Upper lobe of left lung (tissue), 6 donors: ENCODE results near the gene PKDCC. TPM values are rescaled to one million over a fixed set of nuclear protein-coding genes. Genes with fewer than 3 reads are reported as not detected.

Source experiments
- ATAC-seq, 2 donors: fragments of 200-7000 bp; cut with Tn5 transposase; one replicate each; pipeline ENCODE4 v1.9.1; 2022; ENCODE audit warnings: mild to moderate bottlenecking in 2 of 2, moderate library complexity in 2 of 2; ENCODE audit not compliant: low FRiP score in 2 of 2
- DNase-seq, 2 donors: peaks; one replicate each; pipeline ENCODE4 v3.0.0-alpha.2; 2019 to 2020
- H3K27ac ChIP-seq, 4 donors: fragments of 200-600 bp; sonication (generic); one replicate each; pipeline ENCODE4 v1.5.1; 2016 to 2019
- H3K27me3 ChIP-seq, 4 donors: fragments of 200-600 bp; sonication (generic); one replicate each; pipeline ENCODE4 v1.5.1; 2017 to 2019
- H3K36me3 ChIP-seq, 4 donors: fragments of 200-600 bp; sonication (generic); one replicate each; pipeline ENCODE4 v1.5.1; 2016 to 2019
- H3K4me1 ChIP-seq, 4 donors: fragments of 200-600 bp; sonication (generic); one replicate each; pipeline ENCODE4 v1.5.1; 2018 to 2019
- H3K4me3 ChIP-seq, 4 donors: fragments of 200-600 bp; sonication (generic); one replicate each; pipeline ENCODE4 v1.5.1; 2017 to 2019; ENCODE audit warnings: mild to moderate bottlenecking in 2 of 4, moderate library complexity in 1 of 4
- H3K9me3 ChIP-seq, 4 donors: fragments of 200-600 bp; sonication (generic); one replicate each; pipeline ENCODE4 v1.5.1; 2018 to 2019
- CTCF ChIP-seq, 6 experiments: fragments of 450-650 bp in 4 of 6; fragments of 200-600 bp in 2 of 6; sonication (generic) in 2 of 6; IDR thresholded peaks; one replicate each; pipeline ENCODE4 v1.5.1; 2016 to 2019; ENCODE audit warnings: antibody characterized with exemption in 6 of 6
- EP300 ChIP-seq, 4 donors: sonication (generic); formaldehyde crosslinking; IDR thresholded peaks; one replicate each; pipeline ENCODE4 v1.5.1; 2017; ENCODE audit warnings: antibody characterized with exemption in 4 of 4, control low read depth in 2 of 4
- POLR2A ChIP-seq, 4 donors: fragments of 450-650 bp; IDR thresholded peaks; one replicate each; pipeline ENCODE4 v1.5.1; 2016 to 2017; ENCODE audit warnings: antibody characterized with exemption in 4 of 4, mild to moderate bottlenecking in 2 of 4
- POLR2AphosphoS5 ChIP-seq, 2 donors: sonication (generic); formaldehyde crosslinking; IDR thresholded peaks; one replicate each; pipeline ENCODE4 v1.5.1; 2017; ENCODE audit warnings: antibody characterized with exemption in 2 of 2
- WGBS, 2 donors: methylation state at CpG; one replicate each; pipeline ENCODE4 v1.1.5; 2017 to 2018; 5-methylcytosine and 5-hydroxymethylcytosine counted together
- total RNA-seq, 6 donors: library from RNA; depleted of rRNA in 4 of 6; stranded (reverse); fragments of >200 nt in 4 of 6; gene quantifications; one replicate each; pipeline versions ENCODE4 v1.1.0 to v1.2.1, GENCODE V29; 2016 to 2021
- donor health status: DM: no; HTN: no; CAD: no; lungs with moderate emphysema.
- donor health status: DM: no; HTN: yes; CAD: no; lungs with severe emphysema.

PKDCC gene
- total RNA-seq, 6 donors from 2014 or later: 65.0 to 156 (median 95.9) TPM

- peaks cover 9 to 16% (median 9%) of the 10 kb centered on the region in 4 donors for H3K4me1 ChIP-seq
- H3K36me3 ChIP-seq: no peaks in the 10 kb centered on the region
- no peak for TF ChIP-seq CTCF (IDR thresholded peaks at IDR 0.05)
- TF ChIP-seq POLR2A (IDR thresholded peaks at IDR 0.05): no peak
- TF ChIP-seq EP300 (IDR thresholded peaks at IDR 0.05): no peak
- no peak for TF ChIP-seq POLR2AphosphoS5 (IDR thresholded peaks at IDR 0.05)
- H3K27ac ChIP-seq: no peak overlapping the region
- ATAC-seq (no peak), DNase-seq (no peak)
- 85 to 89% methylated on average over 3 of the region's 3 CpGs for WGBS, 2 donors
- H3K9me3 ChIP-seq: no peaks in the 10 kb centered on the region
- peaks cover 0 to 11% (median 4%) of the 10 kb centered on the region in 4 donors for H3K27me3 ChIP-seq
- H3K4me3 ChIP-seq: no peak overlapping the region
Observed at GRCh38 chr2:42043789-42044394, 3.9 kb upstream of the PKDCC start.

- Histone ChIP-seq H3K9me3 (no peaks in the 10 kb centered on the region), H3K27me3 (peaks cover 0 to 16% (median 4%) of the 10 kb centered on the region in 4 donors), H3K4me3 (no peak overlapping the region), H3K4me1 (peaks cover 9 to 18% (median 9%) of the 10 kb centered on the region in 4 donors), H3K36me3 (no peaks in the 10 kb centered on the region), H3K27ac (no peak overlapping the region)
- no peak for TF ChIP-seq CTCF (IDR thresholded peaks at IDR 0.05)
- no peak for TF ChIP-seq POLR2A (IDR thresholded peaks at IDR 0.05)
- no peak for TF ChIP-seq POLR2AphosphoS5 (IDR thresholded peaks at IDR 0.05)
- TF ChIP-seq EP300 (IDR thresholded peaks at IDR 0.05): no peak
- ATAC-seq: no peak
- 68 to 75% methylated on average over 1 of the region's 1 CpG for WGBS, 2 donors
- no peak for DNase-seq
Observed at GRCh38 chr2:42044939-42045338, 2.9 kb upstream of the PKDCC start.

GRCh38 chr2:42045352-42045751, 2.5 kb upstream of the PKDCC start:
- no peak for TF ChIP-seq CTCF (IDR thresholded peaks at IDR 0.05)
- no peak for TF ChIP-seq POLR2AphosphoS5 (IDR thresholded peaks at IDR 0.05)
- no peak for TF ChIP-seq POLR2A (IDR thresholded peaks at IDR 0.05)
- no peak for TF ChIP-seq EP300 (IDR thresholded peaks at IDR 0.05)
- no peak for ATAC-seq
- Histone ChIP-seq H3K4me3 (no peak overlapping the region), H3K4me1 (peaks cover 9 to 18% (median 9%) of the 10 kb centered on the region in 4 donors), H3K27ac (peak overlapping the region in 1 of 4 donors; percentile 32), H3K9me3 (no peaks in the 10 kb centered on the region), H3K36me3 (no peaks in the 10 kb centered on the region), H3K27me3 (peaks cover 0 to 16% (median 4%) of the 10 kb centered on the region in 4 donors)
- WGBS, 2 donors: 93 to 94% methylated on average over 3 of the region's 3 CpGs
- no peak for DNase-seq

GRCh38 chr2:42045848-42046748, 1.7 kb upstream of the PKDCC start:
- Histone ChIP-seq H3K27ac (peak overlapping the region in 3 of 4 donors; percentile 32 to 90 (median 80)), H3K9me3 (no peaks in the 10 kb centered on the region), H3K4me3 (no peak overlapping the region), H3K27me3 (peaks cover 0 to 16% (median 4%) of the 10 kb centered on the region in 4 donors), H3K4me1 (peaks cover 9 to 18% (median 9%) of the 10 kb centered on the region in 4 donors), H3K36me3 (no peaks in the 10 kb centered on the region)
- WGBS, 2 donors: 68 to 74% methylated on average over 10 to 12 of the region's 12 CpGs
- DNase-seq (no peak), ATAC-seq (no peak)
- TF ChIP-seq POLR2A (IDR thresholded peaks at IDR 0.05) (no peak), POLR2AphosphoS5 (IDR thresholded peaks at IDR 0.05) (no peak), CTCF (IDR thresholded peaks at IDR 0.05) (no peak), EP300 (IDR thresholded peaks at IDR 0.05) (no peak)
